WTC11 (cell line): Measurements from ENCODE around the gene SMARCD3.

ENCODE experiments used
- CTCF ChIP-seq: fragments of 200-600 bp; IDR thresholded peaks from 2 replicates; pipeline ENCODE4 v1.8.0; 2022; ENCODE audit warnings: antibody characterized with exemption
- ELF4 ChIP-seq: sonication (generic); formaldehyde crosslinking; IDR thresholded peaks from 2 replicates; pipeline ENCODE4 v1.8.1; 2022; ENCODE audit warnings: low read depth, mild to moderate bottlenecking, moderate library complexity, missing genetic modification reagents
- NFE2L1 ChIP-seq: sonication (generic); formaldehyde crosslinking; IDR thresholded peaks from 2 replicates; pipeline ENCODE4 v1.8.1; 2023; ENCODE audit warnings: missing genetic modification reagents
- ZNF121 ChIP-seq: sonication (generic); formaldehyde crosslinking; IDR thresholded peaks from 2 replicates; pipeline ENCODE4 v1.8.0; 2023; ENCODE audit warnings: missing genetic modification reagents
- TF ChIP-seq, protein P1 (sequence below): sonication (generic); formaldehyde crosslinking; IDR thresholded peaks from 2 replicates; pipeline ENCODE4 v1.8.0; 2023; ENCODE audit warnings: missing genetic modification reagents, mild to moderate bottlenecking, borderline replicate concordance
- TF ChIP-seq, protein P2 (sequence below): sonication (generic); formaldehyde crosslinking; conservative IDR thresholded peaks from 2 replicates; pipeline ENCODE4 v1.8.1; 2022; ENCODE audit warnings: mild to moderate bottlenecking, missing genetic modification reagents

DNA sequence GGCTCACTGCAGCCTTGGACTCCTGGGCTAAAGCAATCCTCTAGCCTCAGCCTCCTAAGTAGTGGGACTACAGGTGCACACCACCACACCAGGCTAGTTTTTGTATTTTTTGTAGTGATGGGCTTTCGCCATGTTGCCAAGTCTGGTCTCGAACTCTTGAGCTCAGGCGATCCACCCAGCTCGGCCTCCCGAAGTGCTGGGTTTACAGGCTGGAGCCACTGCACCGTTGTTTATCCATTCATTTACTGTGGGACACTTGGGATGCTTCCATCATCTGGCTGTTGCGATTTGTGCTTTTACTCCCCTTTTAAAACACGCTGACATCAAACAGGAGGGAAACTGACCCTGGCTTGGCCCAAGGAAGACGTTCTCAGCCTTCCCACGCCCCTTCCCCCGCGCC lies 30.5 kb upstream of the SMARCD3 start:
- TF ChIP-seq, protein P1, sequence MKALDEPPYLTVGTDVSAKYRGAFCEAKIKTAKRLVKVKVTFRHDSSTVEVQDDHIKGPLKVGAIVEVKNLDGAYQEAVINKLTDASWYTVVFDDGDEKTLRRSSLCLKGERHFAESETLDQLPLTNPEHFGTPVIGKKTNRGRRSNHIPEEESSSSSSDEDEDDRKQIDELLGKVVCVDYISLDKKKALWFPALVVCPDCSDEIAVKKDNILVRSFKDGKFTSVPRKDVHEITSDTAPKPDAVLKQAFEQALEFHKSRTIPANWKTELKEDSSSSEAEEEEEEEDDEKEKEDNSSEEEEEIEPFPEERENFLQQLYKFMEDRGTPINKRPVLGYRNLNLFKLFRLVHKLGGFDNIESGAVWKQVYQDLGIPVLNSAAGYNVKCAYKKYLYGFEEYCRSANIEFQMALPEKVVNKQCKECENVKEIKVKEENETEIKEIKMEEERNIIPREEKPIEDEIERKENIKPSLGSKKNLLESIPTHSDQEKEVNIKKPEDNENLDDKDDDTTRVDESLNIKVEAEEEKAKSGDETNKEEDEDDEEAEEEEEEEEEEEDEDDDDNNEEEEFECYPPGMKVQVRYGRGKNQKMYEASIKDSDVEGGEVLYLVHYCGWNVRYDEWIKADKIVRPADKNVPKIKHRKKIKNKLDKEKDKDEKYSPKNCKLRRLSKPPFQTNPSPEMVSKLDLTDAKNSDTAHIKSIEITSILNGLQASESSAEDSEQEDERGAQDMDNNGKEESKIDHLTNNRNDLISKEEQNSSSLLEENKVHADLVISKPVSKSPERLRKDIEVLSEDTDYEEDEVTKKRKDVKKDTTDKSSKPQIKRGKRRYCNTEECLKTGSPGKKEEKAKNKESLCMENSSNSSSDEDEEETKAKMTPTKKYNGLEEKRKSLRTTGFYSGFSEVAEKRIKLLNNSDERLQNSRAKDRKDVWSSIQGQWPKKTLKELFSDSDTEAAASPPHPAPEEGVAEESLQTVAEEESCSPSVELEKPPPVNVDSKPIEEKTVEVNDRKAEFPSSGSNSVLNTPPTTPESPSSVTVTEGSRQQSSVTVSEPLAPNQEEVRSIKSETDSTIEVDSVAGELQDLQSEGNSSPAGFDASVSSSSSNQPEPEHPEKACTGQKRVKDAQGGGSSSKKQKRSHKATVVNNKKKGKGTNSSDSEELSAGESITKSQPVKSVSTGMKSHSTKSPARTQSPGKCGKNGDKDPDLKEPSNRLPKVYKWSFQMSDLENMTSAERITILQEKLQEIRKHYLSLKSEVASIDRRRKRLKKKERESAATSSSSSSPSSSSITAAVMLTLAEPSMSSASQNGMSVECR (CRISPR knock-in tag), result no peak
- no peak for TF ChIP-seq NFE2L1 (CRISPR knock-in tag)
- no peak for TF ChIP-seq CTCF
- TF ChIP-seq, protein P2, sequence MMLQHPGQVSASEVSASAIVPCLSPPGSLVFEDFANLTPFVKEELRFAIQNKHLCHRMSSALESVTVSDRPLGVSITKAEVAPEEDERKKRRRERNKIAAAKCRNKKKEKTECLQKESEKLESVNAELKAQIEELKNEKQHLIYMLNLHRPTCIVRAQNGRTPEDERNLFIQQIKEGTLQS (CRISPR knock-in tag), result no peak
- TF ChIP-seq ELF4 (CRISPR knock-in tag), result no peak
- TF ChIP-seq ZNF121, result no peak
